HG03135 (cell line): ENCODE data around the gene ELK3.

Experiments used
- ATAC-seq: cut with Tn5 transposase; IDR thresholded peaks from one replicate; pipeline ENCODE4 v1.9.1; 2021; ENCODE audit warnings: mild to moderate bottlenecking, moderate library complexity; ENCODE audit not compliant: unreplicated experiment

The ELK3 gene

DNA sequence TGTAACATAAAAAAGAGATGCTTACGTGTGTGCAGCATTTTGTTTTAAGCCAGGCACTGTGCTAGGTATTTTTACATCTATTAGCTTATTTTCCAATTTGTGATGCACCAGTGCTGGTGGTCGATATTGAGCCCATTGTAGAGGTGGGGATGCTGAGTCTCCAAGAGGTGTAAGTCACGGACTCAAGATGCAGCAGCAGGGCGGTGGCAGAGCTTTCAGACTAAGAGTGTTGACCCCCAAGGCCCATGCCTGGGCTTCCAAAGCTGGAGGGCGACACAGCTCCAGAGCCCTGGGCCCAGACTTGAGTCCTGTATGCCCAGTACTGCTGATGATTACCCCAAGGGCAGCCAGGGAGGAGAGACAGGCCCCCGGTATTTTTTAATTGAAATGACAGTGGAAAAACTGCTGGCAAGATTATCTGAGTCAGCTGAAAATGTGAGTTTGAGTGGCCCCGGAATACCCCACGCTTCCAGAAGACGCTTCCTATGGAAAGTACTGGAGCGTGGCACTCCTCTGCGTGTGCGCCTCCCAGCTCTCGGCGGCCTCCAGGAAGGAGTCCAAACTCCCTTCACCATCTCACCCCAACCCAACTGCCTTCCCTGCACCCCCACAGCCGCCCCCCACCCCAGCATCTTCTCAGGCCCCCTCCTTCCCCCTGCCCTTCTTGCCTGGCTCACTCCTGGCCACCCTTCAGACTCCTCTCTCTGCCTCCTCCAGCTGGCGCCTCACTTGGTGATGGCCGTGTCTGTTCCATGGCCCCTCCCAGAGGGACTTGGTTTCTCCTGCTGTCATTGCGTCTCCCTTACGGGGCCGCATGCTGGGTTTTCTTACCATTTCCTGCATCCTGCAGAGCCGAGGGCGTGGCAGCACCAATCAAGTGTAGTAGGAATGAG lies 40.7 kb downstream of the ELK3 start:
- ATAC-seq, result no peak

GRCh38 chr12:96235484-96235826 lies 41.3 kb downstream of the ELK3 start:
- no peak for ATAC-seq

- ATAC-seq, result no peak
Observed at GRCh38 chr12:96236221-96236822, 42.1 kb downstream of the ELK3 start.

DNA sequence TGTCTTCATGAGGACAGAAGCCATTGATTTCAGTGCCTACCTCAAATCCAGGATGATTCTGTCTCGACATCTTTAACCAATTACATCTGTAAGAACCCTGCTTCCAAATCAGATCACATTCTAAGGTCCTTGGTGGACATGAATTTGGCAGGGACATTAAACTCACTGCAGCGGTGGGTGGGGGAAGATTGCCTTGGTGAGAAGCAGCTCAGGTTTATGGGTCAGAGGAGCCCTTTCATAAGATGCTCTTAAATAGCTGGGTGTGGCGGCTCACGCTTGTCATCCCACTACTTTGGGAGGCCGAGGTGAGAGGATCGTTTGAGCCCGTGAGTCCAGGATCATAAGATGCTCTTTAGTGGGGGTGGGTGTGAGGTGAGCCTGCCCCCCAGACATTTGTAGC lies 42.9 kb downstream of the ELK3 start:
- ATAC-seq, result no peak

DNA sequence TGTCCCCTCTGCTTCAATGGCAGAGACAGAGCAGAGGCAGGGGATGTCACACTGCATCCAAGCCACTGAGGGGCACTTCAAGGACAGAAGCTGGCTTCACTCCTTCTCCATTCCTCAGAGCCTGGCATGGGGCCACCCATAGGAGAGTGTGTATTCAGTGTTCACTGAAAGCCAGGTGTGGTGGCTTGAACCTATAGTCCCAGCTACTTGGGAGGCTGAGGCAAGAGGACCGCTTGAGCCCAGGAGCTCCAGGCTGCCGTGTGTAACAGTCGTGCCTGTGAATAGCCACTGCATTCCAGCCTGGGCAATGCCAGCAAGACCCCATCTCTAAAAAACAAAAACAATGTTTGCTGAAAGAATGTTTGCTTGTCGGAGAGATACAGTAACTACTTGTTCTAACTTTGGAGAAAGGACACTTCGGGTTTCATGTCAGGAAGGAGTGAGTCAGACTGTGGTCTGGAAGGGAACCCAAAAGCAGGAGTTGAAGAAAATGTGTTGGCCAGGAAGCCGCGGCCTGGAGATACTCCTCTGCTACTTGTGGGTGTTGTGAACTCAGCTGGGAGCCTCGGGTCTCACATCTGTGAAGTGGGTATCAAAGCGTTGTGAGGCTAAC lies 43.4 kb downstream of the ELK3 start:
- no peak for ATAC-seq

DNA sequence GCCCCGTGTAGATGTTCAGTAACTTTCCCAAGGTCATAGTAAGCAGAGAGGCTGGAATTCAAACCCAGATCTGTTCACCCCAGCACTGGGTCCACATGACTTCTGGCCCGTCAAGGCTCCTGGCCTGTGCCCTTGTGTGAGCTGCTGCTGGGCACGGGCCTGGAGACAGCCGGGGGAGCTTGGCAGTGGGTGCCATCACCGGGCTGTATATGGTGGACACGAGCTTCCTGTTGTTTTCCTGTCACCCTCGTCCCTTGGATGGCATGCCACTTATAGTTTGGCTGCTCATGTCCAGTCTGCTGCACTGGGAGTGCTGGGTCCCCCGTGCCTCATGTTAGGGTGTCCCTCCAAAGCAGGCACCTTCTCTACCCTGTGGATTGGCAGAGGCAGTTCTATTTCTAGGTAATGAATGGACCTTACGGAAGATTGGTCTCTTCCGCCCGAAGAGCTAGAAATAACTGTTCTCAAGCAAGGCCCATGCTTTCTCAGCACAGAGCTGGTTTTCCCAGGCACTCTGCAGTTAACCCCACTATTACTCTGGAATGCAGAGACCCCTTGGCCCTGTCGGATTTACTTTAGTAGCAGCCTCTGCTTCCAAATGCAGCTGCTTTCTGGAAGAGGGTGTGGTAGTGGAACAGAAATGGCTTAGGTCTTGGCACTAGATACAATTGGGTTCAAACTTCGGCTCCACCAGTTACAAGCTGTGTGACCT lies 44.3 kb downstream of the ELK3 start:
- ATAC-seq, result no peak

DNA sequence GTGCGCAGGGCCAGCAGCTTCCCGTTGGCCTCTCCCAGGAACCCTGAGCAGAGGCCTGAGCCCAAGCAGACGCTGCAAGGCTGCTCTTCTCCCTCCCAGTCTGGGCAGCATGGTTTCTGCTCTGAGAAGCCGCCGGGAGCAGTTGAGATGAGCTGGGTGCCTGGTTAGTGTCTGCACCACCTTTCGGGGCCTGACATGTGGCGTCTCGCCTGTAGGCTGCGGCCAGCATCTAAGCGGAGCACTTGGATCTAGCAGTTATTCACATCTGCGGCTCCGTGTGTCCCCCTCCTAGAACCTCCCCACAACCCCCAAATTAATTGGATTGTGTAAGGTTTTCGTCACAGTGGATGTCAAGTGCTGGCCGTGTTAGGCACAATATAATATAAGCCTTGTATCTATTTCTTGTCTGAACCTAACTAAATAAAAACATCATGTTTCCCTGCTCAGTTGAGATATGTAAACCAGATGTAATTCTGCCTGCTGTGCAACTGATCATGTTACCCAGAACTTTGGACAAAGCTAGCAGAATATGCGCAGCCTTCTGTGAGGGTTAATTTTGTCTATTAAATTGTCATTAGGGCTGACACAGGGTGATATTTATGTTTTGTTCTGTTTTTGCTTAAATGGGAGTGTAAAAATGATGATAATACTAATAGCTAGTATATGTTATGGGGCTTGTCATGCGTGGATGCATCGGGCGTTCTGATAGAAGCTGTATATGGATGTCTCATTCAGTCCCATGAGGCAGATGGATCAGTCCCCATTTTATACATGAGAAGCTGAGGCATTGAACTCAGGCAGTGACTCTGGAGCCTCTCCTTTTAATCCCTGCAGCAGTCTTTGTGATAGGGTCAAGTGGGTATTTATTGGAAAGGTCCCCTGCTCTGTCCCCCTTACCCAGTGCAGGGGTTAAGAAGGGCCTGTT lies 45.8 kb downstream of the ELK3 start:
- ATAC-seq, result no peak

DNA sequence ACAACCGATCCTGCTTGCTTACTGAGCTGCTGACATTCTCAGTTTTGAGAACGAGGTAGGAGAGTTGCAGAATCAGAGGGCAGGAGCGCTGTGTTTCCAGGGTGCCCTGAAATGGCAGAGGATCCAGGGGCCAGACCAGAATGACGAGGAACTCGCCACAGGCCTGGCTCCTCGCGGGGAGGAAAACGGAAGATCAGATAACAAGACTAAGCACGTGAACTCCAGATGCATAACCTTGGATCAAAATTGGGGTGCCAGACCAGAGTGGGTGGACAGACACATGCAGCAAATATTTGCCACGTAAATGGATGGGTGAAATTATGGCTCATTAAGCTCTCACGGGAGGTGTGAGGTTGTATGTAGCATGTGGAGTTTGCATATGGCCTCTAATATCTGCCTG lies 46.5 kb downstream of the ELK3 start:
- no peak for ATAC-seq

GRCh38 chr12:96241431-96241830 lies 47.3 kb downstream of the ELK3 start:
- no peak for ATAC-seq

DNA sequence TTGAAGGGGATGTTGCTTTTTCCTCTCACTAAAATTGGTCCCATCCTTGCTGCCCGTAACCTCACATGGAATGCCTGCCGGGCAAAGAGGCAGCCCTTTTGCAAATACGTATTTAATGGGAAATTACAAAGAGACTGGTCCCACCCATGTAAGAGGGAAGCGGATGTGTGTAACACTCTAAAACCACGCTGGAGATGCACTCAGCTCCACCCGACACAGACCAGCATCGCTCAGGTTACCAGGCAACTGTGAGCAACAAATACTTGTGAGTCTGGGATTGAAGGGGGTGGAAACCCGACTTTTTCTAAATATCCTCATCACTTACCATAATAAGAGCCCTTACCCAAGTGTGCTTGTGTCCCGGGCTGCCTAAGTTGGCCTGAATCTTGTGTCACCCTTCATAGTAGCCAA lies 47.7 kb downstream of the ELK3 start:
- no peak for ATAC-seq

DNA sequence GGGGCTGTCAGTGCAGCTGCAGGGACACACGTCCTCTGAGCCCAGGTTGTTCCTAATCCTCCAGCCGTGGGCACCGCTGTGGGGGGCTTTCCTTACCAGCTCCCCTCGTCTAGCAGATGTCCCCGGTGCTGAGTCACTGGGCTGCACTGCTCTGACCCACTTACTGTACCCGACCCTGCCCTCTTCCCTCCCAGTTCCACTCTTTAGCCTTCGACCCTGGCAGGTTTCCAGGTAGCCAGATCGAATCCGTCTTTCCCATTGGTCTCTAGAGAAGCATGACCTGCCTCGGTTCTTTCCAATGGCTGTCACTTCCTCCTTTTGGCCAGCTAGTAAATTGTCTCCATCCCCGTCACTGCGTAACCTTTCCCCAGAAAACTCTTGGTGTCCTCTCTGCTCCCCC lies 48.4 kb downstream of the ELK3 start:
- ATAC-seq, result no peak

DNA sequence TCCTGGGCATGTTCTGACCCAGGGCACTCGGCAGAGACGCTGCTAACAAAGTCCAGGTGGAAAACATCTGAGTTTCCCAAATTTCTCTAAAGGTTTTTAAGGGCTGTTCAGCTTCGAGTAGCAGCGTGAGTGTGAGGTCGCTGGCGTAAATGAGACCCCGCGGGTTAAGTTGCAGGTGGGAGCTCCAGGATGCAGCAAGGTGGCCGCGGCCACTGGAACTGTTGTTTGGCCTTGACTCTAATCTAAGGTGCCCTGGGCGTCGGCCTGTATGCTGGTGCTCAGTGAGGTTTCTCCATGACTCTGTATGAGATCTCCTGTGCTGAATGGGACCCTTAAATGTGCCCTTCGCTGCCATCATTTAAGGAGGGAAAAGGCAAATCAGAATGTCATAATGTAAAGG lies 50.7 kb downstream of the ELK3 start:
- ATAC-seq, result no peak

DNA sequence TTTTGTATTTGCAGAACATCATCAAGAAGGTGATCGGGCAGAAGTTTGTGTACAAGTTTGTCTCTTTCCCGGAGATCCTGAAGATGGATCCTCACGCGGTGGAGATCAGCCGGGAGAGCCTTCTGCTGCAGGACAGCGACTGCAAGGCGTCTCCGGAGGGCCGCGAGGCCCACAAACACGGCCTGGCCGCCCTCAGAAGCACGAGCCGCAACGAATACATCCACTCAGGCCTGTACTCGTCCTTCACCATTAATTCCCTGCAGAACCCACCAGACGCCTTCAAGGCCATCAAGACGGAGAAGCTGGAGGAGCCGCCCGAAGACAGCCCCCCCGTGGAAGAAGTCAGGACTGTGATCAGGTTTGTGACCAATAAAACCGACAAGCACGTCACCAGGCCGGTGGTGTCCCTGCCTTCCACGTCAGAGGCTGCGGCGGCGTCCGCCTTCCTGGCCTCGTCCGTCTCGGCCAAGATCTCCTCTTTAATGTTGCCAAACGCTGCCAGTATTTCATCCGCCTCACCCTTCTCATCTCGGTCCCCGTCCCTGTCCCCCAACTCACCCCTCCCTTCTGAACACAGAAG lies 52.8 kb downstream of the ELK3 start:
- no peak for ATAC-seq

DNA sequence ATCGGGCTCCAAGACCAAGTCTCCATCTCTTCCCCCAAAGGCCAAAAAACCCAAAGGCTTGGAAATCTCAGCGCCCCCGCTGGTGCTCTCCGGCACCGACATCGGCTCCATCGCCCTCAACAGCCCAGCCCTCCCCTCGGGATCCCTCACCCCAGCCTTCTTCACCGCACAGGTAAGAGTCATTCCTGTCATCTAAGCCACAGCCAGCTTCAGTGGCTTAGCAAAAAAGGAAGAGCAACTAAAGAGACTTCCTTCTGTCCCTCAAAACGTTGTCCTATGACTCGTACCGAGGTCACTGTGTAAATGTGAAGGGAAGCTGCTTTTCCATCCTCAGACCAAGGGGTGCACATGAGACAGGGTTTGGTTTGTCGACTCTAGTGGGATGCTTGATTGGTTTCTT lies 53.4 kb downstream of the ELK3 start:
- ATAC-seq, result no peak

DNA sequence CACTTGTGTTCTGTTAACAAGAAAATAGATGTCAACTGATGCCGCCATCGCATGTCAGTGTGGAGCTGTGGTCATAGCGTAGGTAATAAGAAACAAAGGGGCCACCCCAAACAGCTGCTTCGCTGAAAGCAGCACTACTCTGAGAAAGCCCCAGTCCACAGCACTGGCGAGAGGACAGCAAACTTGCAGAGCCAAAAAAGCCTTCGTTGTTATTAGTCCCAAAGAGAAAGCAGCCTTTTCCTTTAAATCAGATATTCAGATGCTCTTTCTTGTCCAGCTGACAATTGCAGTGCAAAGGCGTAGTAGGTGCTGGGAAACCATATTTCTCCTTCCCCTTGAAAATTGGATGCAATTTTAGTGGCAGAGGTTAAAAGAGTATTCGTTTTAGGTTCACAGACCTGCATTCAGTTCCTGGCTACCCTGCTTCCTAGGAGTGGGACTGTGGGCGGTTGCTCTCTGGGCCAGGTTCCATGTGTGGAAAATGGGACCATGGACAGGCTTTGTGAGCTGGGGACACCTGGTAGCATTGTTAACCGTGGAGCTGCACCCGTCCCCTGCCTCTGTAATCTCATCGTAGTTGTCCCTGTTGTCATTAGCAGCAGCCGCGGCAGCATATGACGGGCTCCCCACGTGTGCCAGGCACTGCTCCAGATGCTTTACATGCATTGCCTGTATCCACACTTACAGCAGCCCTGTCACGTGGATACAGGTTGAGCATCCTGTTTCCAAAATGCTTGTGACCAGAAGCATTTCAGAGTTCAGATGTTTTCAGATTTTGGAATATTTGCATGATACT lies 54.2 kb downstream of the ELK3 start:
- no peak for ATAC-seq

DNA sequence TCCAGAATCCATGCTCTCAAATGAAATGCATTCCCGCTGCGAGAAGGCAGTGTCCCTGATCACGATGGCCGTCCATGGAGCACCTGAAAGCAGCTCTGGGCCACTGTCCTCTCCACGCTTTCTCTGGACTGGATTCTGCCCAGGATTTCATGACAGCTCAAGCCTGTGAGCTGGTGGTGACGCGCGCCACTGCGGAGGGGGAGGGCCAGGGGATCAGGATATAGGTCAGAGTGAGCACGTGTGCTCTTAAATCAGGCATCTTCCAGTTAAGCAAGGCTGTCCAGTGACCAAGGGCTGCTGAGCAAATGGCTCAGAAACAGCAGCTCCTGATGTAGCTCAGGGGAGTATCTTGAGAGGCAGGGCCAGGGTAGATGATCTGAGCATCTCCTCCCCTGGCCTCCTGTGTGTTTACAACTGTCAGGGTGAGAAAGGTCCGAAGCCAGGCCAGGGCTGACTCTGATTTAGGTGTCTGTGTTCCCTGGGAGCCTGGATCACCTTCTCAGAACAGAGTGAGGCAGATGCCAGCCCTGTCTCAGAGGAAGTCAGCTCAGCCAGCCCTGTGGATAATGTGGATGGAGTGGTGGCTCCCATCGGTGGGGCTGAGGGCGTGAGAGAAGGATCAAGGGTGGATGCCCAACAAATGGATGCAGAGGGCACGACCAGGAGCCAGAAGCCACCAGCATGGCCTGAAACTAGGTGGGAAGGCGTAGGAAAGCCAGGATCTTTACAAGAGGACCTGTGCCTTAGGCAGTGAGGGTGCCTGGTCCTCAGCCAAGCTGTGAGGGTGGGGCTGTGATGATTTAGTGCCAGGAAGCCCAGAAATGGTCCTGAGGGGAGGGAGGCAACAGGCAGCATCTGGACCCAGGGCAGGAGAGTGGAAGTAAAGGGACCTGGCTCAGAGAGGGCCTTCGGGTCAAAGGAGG lies 55.3 kb downstream of the ELK3 start:
- no peak for ATAC-seq

DNA sequence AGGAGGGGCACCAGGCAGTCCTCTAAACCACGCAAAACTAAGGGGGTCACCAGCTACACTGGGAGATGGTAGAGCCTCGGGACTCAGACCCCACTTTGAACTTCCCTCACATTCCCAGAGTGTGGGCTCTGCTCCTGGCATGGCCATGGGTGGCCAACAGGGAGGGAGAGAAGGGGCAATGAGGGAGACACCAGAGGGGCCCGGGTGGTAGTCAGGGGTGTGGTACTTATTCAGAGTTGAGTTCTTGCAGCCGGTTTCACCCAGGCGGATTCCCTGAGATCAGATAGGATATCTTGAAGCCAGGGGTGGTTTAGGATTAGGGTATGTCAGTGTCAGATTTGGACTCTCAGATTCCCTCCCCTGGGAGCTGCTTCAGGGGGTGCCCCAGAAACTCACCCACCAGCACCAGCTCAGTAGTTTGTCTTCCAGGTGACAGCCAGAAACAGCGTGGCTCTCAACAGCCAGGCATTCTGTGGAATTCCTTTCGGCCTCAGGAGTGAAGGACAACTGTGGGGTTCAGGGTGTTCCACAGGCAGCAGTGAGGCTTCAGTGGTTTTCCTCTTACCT lies 56.0 kb downstream of the ELK3 start:
- ATAC-seq, result no peak

DNA sequence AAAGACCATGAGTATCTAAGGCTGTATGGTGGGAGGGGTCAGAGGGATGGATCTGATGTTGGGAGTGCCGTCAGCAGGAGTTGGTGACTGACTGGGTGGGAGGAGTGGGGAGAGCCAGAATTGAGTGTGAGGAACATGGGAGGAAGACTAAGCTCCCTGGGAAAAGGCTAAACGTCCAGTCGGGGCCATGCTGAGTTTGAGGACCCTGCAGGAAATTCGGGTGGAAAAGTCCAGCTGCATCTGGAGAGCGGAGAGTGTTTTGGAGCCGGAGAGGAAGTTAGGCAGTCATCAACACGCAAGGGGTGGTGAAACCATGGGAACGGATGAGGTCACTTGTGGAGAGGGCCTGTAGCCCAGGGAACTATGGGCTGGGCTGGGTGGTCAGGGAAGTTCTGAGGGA lies 60.9 kb downstream of the ELK3 start:
- no peak for ATAC-seq
